ENCODE data around the gene RPUSD4.

DNA sequence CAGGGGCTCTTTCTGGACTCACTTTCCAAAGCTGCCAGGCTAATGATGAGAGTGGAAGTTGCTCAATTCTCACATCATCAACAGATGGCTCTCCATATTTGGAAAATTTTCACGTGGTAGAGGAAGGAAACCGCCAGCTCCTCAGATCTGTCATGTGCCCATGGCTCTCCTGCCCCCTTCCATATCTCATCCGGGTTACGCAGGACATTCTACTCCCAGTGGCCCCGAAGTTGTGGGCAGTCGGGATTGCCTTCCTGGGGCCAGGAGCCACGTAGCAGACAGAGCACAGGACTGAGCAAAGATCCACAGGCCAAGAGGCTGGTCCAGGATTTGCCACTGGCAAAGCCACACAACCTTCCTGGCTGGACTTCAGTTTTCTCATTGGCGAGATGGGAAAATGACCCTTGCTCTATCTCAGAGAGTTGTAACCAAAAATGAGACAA, 38.8 kb downstream of the RPUSD4 start:
- TF ChIP-seq, protein P1, sequence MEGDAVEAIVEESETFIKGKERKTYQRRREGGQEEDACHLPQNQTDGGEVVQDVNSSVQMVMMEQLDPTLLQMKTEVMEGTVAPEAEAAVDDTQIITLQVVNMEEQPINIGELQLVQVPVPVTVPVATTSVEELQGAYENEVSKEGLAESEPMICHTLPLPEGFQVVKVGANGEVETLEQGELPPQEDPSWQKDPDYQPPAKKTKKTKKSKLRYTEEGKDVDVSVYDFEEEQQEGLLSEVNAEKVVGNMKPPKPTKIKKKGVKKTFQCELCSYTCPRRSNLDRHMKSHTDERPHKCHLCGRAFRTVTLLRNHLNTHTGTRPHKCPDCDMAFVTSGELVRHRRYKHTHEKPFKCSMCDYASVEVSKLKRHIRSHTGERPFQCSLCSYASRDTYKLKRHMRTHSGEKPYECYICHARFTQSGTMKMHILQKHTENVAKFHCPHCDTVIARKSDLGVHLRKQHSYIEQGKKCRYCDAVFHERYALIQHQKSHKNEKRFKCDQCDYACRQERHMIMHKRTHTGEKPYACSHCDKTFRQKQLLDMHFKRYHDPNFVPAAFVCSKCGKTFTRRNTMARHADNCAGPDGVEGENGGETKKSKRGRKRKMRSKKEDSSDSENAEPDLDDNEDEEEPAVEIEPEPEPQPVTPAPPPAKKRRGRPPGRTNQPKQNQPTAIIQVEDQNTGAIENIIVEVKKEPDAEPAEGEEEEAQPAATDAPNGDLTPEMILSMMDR (IDR thresholded peaks at IDR 0.05; ENCODE audit: low read depth, low read length): no peak
- no peak for TF ChIP-seq POLR2A (IDR thresholded peaks at IDR 0.05; ENCODE audit: extremely low read depth, insufficient read length)

Data from NB4 (cell line).